Measurements from ENCODE around the gene SNED1.

SNED1 gene

DNA sequence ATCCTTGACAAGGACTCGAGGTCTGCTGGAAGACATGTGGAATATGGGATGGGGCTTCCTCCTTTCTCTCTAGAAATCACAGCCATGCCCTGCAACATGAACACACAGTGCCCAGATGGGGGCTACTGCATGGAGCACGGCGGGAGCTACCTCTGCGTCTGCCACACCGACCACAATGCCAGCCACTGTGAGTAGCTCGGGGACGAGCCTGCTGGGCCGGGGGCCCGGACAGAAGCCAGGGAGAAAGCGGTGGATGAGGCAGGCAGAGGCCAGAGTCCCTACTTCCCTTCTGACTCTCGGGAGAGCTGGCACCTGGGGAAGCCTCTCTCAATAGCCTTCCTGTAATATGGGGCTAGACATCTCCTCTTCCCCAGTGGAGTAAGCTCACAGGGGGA, 50.5 kb downstream of the SNED1 start:
- DNase-seq (ENCODE audit: insufficient read length, low spot score) (no peak), FAIRE-seq (no peak)
- no peak for TF ChIP-seq CTCF (IDR thresholded peaks at IDR 0.05; ENCODE audit: insufficient read depth, missing control alignments)

DNA sequence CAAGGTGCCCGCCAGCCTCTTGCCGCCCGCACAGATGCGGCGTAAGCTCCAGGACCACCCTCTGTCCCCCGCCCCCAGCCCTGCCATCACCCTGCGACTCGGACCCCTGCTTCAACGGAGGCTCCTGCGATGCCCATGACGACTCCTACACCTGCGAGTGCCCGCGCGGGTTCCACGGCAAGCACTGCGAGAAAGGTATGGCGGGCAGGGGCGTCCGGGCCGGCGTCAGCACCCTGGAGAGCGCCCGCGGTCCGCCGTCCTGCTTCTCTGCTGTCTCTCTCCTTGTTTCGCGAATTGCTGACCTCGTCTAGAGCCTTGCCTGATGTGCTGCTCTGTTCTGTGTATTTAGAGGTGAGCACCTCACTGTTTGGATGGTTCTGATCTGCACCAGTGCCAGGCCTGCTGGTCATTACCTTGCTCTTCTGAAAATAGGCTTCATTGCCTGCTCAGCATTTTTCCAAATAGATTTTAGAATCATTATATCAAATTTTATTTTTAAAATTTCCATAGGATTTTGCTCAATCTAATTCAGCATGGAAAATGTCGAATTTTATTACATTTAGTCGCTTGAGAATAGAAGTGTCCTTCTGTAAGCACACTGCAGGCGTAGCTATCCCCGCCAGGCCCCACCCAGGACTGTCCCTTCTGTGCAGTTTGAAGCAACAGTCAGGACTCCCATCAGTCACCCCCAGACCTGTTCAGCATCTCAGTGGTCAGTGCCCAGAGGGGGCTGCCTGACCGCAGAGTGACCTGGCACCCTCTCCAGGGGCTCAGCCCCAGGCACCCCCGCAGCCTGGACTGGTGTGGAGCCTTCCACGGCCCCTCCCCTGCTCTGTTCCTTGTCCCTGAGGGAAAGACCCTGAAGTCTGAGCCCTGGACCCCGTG, 51.6 kb downstream of the SNED1 start:
- TF ChIP-seq CTCF (IDR thresholded peaks at IDR 0.05; ENCODE audit: insufficient read depth, missing control alignments) = no peak
- FAIRE-seq (no peak), DNase-seq (ENCODE audit: insufficient read length, low spot score) (no peak)

DNA sequence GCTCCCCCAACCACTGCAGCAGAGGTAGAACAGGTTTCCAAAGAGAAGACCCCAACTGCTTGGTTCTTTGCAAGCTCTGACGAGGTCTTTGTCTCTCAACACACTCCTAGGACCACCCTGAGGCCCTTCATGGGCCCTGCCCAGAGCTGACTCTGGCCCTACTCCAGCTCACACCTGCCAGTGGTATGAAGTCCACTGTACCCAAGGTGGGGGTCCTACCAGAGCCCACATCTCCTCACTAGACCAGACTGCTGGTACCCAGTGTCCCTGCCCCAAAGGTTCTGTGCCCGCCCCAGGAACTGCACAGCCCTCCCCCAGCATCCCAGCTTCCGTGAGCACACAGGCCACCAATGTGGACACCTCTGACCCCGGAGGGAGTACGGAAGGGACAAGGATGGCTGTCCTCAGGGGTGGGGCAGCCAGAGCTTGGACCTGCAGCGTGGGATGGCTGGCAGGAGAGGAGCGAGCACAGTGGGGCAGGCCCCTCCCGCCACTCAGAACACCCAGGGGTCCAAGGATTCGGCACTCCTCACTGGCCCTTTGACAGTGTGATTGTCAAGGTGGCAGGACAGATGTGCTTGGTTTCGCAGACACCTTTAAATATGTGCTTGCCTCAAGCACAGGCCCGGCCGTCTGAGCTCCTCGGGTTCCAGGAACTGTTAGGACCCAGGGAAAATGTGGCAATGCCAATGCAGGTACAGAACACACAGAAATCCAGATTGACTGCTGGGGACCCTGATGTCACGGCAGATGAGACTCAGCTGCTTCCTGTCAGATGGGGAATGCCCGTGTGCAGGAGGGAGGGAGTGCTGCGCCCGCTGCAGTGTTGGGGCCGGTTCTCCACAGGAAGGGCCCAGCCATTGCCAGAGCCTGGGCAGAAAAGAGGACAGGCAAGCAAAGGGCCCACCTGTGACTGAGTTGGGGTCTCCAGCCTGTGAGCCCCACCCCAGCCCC, 52.5 kb downstream of the SNED1 start:
- no peak for FAIRE-seq
- no peak for DNase-seq (ENCODE audit: insufficient read length, low spot score)
- TF ChIP-seq CTCF (IDR thresholded peaks at IDR 0.05; ENCODE audit: insufficient read depth, missing control alignments) = no peak

- FAIRE-seq (no peak), DNase-seq (ENCODE audit: insufficient read length, low spot score) (no peak)
- TF ChIP-seq CTCF (IDR thresholded peaks at IDR 0.05; ENCODE audit: insufficient read depth, missing control alignments) = no peak
These were observed 53.4 kb downstream of the SNED1 start for GRCh38 chr2:241051578-241052487.

GRCh38 chr2:241052677-241053360, 54.4 kb downstream of the SNED1 start:
- TF ChIP-seq CTCF (IDR thresholded peaks at IDR 0.05; ENCODE audit: insufficient read depth, missing control alignments) = no peak
- FAIRE-seq = no peak
- no peak for DNase-seq (ENCODE audit: insufficient read length, low spot score)

DNA sequence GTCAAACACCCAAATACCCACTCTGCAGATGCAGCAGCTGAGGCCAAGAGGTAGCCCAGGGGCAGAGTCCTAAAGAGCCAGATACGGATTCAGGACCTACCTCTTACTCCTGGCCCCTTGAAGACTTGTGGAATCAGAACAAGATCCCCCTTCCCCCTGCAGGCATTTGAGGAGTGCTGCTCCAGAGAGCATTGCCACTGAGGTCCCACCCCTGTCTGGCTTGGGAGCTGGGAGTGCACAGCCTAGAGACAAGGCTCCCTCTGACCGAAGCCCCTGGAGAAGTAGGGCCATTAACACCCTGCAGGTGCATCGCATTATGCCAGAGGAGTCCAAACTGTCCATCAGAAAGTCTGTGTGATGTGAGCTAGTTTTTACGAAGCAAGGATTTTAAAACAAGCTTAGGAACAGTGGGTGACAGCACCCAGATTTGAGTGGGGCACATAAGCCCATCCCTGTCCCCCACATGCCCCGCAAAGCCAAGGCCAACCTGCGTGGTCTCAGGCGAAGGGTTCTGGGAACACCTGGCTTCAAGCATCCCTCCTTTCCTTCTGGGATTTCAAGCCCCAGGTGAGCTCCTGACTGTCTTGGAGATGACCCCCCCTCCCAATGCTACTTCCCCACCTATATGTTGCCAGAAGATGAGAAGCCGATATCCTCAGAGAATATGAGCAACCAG, 55.3 kb downstream of the SNED1 start:
- no peak for FAIRE-seq
- TF ChIP-seq CTCF (IDR thresholded peaks at IDR 0.05; ENCODE audit: insufficient read depth, missing control alignments) = no peak

More for the DNA sequence above, 55.3 kb downstream of the SNED1 start:
- no peak for DNase-seq (ENCODE audit: insufficient read length, low spot score)

Measured in D721Med (cell line).